HEK293 (cell line): ENCODE measurements around the gene DLX3.

Experiments
- CTCF ChIA-PET: fragments of 350-600 bp; formaldehyde crosslinking; extraction: SDS; loops from one replicate; lab custom pipeline; 2021; ENCODE audit warnings: antibody characterized with exemption; lab: Yijun Ruan, JAX
- POLR2A ChIA-PET: fragments of 300-600 bp; formaldehyde crosslinking; extraction: SDS; loops from one replicate; lab custom pipeline; 2020; ENCODE audit warnings: antibody characterized with exemption, inconsistent platforms; lab: Yijun Ruan, JAX
- H3K27ac ChIP-seq: fragments of 200-500 bp; sonication (Bioruptor generic); 2 replicates; pipeline ENCODE4 v1.5.1; 2014; ENCODE audit warnings: low read depth, low read length, control low read depth, inconsistent platforms; ENCODE audit errors: extremely low read depth
- H3K36me3 ChIP-seq, 2 experiments: fragments of 200-500 bp in 1 of 2; sonication (Bioruptor generic) in 1 of 2; 1 replicate in 1 of 2; 2 replicates in 1 of 2; pipeline ENCODE4 v1.5.1; 2014 to 2017; ENCODE audit warnings: inconsistent platforms in 2 of 2, low read length in 2 of 2; ENCODE audit not compliant: control insufficient read depth in 2 of 2, insufficient read depth in 1 of 2
- H3K4me1 ChIP-seq: fragments of 200-500 bp; sonication (Bioruptor generic); 2 replicates; pipeline ENCODE4 v1.5.1; 2014; ENCODE audit warnings: mild to moderate bottlenecking, low read length, inconsistent platforms; ENCODE audit not compliant: control insufficient read depth, insufficient read depth
- H3K4me3 ChIP-seq: 2 replicates; pipeline ENCODE4 v1.5.1; 2011; ENCODE audit warnings: low read depth, mild to moderate bottlenecking, control low read depth, low read length, moderate library complexity
- H3K9me3 ChIP-seq: fragments of 200-500 bp; sonication (Bioruptor generic); 2 replicates; pipeline ENCODE4 v1.5.1; 2014; ENCODE audit warnings: low read depth, low read length, inconsistent platforms; ENCODE audit not compliant: control insufficient read depth, insufficient read depth
- EGR2 ChIP-seq: fragments of 450-650 bp; formaldehyde crosslinking; IDR thresholded peaks from 2 replicates; pipeline ENCODE4 v1.5.1; 2016; ENCODE audit warnings: low read depth, missing biosample characterization, missing genetic modification characterization
- GFI1B ChIP-seq: fragments of 450-650 bp; formaldehyde crosslinking; IDR thresholded peaks from 2 replicates; pipeline ENCODE4 v1.5.1; 2016; ENCODE audit warnings: missing biosample characterization, missing genetic modification characterization
- OSR2 ChIP-seq: fragments of 450-650 bp; formaldehyde crosslinking; IDR thresholded peaks from 2 replicates; pipeline ENCODE4 v1.5.1; 2016; ENCODE audit warnings: missing biosample characterization, missing genetic modification characterization
- SETDB1 ChIP-seq: IDR thresholded peaks from one replicate; pipeline ENCODE4 v1.6.1; 2017; ENCODE audit warnings: mild to moderate bottlenecking, low read length, moderate library complexity, mixed read lengths; ENCODE audit not compliant: insufficient read length
- ZBTB49 ChIP-seq: fragments of 450-650 bp; formaldehyde crosslinking; IDR thresholded peaks from 2 replicates; pipeline ENCODE4 v1.5.1; 2016; ENCODE audit warnings: missing biosample characterization, missing genetic modification characterization, low read depth
- ZFHX2 ChIP-seq: fragments of 450-650 bp; formaldehyde crosslinking; conservative IDR thresholded peaks from 2 replicates; pipeline ENCODE4 v1.5.1; 2016; ENCODE audit warnings: missing biosample characterization, missing genetic modification characterization
- ZNF10 ChIP-seq: fragments of 450-650 bp; formaldehyde crosslinking; IDR thresholded peaks from 2 replicates; pipeline ENCODE4 v1.5.1; 2017; ENCODE audit warnings: missing biosample characterization, missing genetic modification characterization
- ZNF174 ChIP-seq: fragments of 450-650 bp; formaldehyde crosslinking; IDR thresholded peaks from 2 replicates; pipeline ENCODE4 v1.5.0; 2017; ENCODE audit warnings: missing biosample characterization, mild to moderate bottlenecking, missing genetic modification characterization
- ZNF202 ChIP-seq: fragments of 450-650 bp; formaldehyde crosslinking; IDR thresholded peaks from 2 replicates; pipeline ENCODE4 v1.5.1; 2016; ENCODE audit warnings: missing biosample characterization, missing genetic modification characterization, borderline replicate concordance
- ZNF211 ChIP-seq: fragments of 450-650 bp; formaldehyde crosslinking; IDR thresholded peaks from 2 replicates; pipeline ENCODE4 v1.5.1; 2016; ENCODE audit warnings: low read depth, missing biosample characterization, missing genetic modification characterization
- ZNF274 ChIP-seq, 2 experiments: fragments of 200-500 bp in 1 of 2; fragments of 450-650 bp in 1 of 2; sonication (Bioruptor generic) in 1 of 2; formaldehyde crosslinking in 1 of 2; IDR thresholded peaks; 2 replicates each; pipeline versions ENCODE4 v1.5.1 to v1.6.1; 2014 to 2016; ENCODE audit warnings: borderline replicate concordance in 1 of 2, inconsistent platforms in 1 of 2, low read length in 1 of 2, missing biosample characterization in 1 of 2, missing genetic modification characterization in 1 of 2
- ZNF354C ChIP-seq: fragments of 450-650 bp; formaldehyde crosslinking; IDR thresholded peaks from 2 replicates; pipeline ENCODE4 v1.5.1; 2016; ENCODE audit warnings: missing biosample characterization, missing genetic modification characterization, low read depth, borderline replicate concordance
- ZNF48 ChIP-seq: fragments of 450-650 bp; formaldehyde crosslinking; IDR thresholded peaks from 2 replicates; pipeline ENCODE4 v1.5.1; 2016; ENCODE audit warnings: missing biosample characterization, missing genetic modification characterization
- ZNF501 ChIP-seq: fragments of 450-650 bp; formaldehyde crosslinking; IDR thresholded peaks from 2 replicates; pipeline ENCODE4 v1.5.1; 2016; ENCODE audit warnings: missing biosample characterization, missing genetic modification characterization
- ZNF558 ChIP-seq: fragments of 450-650 bp; formaldehyde crosslinking; IDR thresholded peaks from 2 replicates; pipeline ENCODE4 v1.5.1; 2016; ENCODE audit warnings: missing biosample characterization, missing genetic modification characterization
- ZNF600 ChIP-seq: fragments of 450-650 bp; formaldehyde crosslinking; IDR thresholded peaks from 2 replicates; pipeline ENCODE4 v1.5.1; 2016; ENCODE audit warnings: missing biosample characterization, missing genetic modification characterization
- ZNF654 ChIP-seq: fragments of 450-650 bp; formaldehyde crosslinking; IDR thresholded peaks from 2 replicates; pipeline ENCODE4 v1.5.1; 2016; ENCODE audit warnings: low read depth, missing biosample characterization, missing genetic modification characterization
- ZNF701 ChIP-seq: fragments of 450-650 bp; formaldehyde crosslinking; IDR thresholded peaks from 2 replicates; pipeline ENCODE4 v1.5.1; 2016; ENCODE audit warnings: missing biosample characterization, missing genetic modification characterization
- ZNF704 ChIP-seq: fragments of 450-650 bp; formaldehyde crosslinking; IDR thresholded peaks from 2 replicates; pipeline ENCODE4 v1.5.1; 2016; ENCODE audit warnings: missing biosample characterization, missing genetic modification characterization
- ZNF792 ChIP-seq: fragments of 450-650 bp; formaldehyde crosslinking; IDR thresholded peaks from 2 replicates; pipeline ENCODE4 v1.5.1; 2016; ENCODE audit warnings: missing biosample characterization, missing genetic modification characterization
- ZNF830 ChIP-seq: fragments of 450-650 bp; IDR thresholded peaks from 2 replicates; pipeline ENCODE4 v1.5.0; 2018; ENCODE audit warnings: missing biosample characterization, missing genetic modification characterization, low read depth, mild to moderate bottlenecking, moderate library complexity
- ZSCAN16 ChIP-seq: fragments of 450-650 bp; formaldehyde crosslinking; IDR thresholded peaks from 2 replicates; pipeline ENCODE4 v1.5.1; 2016; ENCODE audit warnings: missing biosample characterization, missing genetic modification characterization
- ZSCAN4 ChIP-seq: fragments of 450-650 bp; formaldehyde crosslinking; IDR thresholded peaks from 2 replicates; pipeline ENCODE4 v1.5.1; 2017; ENCODE audit warnings: missing biosample characterization, missing genetic modification characterization

Gene DLX3

GRCh38 chr17:49993423-49994060 is 1.5 kb downstream of the DLX3 start:
- H3K4me3 ChIP-seq = peak overlapping the region; percentile 12
- POLR2A ChIA-PET = interaction anchor here (0.7 kb wide), 1 partner anchor 10 kb away, joined by 14 read pairs; no protein-coding TSS in a partner anchor
- no peak overlapping the region for H3K27ac ChIP-seq
- TF ChIP-seq ZNF48 (tag by site-specific recombination) = no peak
- H3K36me3 ChIP-seq = no peaks in the 10 kb centered on the region
- H3K4me1 ChIP-seq = peaks cover 4% of the 10 kb centered on the region
- CTCF ChIA-PET = interaction anchor here (1.0 to 9.8 kb wide), 4 partner anchors 27 to 133 kb away, joined by 3 to 526 read pairs (median 100); no protein-coding TSS in a partner anchor
- H3K9me3 ChIP-seq = no peaks in the 10 kb centered on the region

GRCh38 chr17:49992933-49993422 is 2.0 kb downstream of the DLX3 start:
- H3K9me3 ChIP-seq = no peaks in the 10 kb centered on the region
- CTCF ChIA-PET = interaction anchor here (1.0 to 9.8 kb wide), 4 partner anchors 26 to 133 kb away, joined by 3 to 196 read pairs (median 35); no protein-coding TSS in a partner anchor
- H3K36me3 ChIP-seq = no peaks in the 10 kb centered on the region
- TF ChIP-seq ZNF654 (tag by site-specific recombination) (no peak), ZNF174 (no peak), ZFHX2 (tag by site-specific recombination) (no peak), ZNF600 (tag by site-specific recombination) (peak; percentile 56; the same call in 1 of the 2 replicates), ZNF701 (tag by site-specific recombination) (no peak), ZNF211 (tag by site-specific recombination) (no peak), ZNF704 (tag by site-specific recombination) (no peak), ZSCAN4 (tag by site-specific recombination) (no peak)
- peaks cover 4% of the 10 kb centered on the region for H3K4me1 ChIP-seq
- POLR2A ChIA-PET = no interaction called here
- H3K4me3 ChIP-seq = no peak overlapping the region
- H3K27ac ChIP-seq = no peak overlapping the region

- CTCF ChIA-PET = interaction anchor here (1.0 to 7.9 kb wide), 3 partner anchors 26 to 132 kb away, joined by 3 to 67 read pairs (median 3); no protein-coding TSS in a partner anchor
- no peak for TF ChIP-seq ZNF274 (IDR thresholded peaks at IDR 0.05; ENCODE audit: low read length)
- TF ChIP-seq ZNF274 (tag by site-specific recombination; IDR thresholded peaks at IDR 0.05; ENCODE audit: borderline replicate concordance) = no peak
- no peak for TF ChIP-seq ZNF558 (tag by site-specific recombination)
- no peak for TF ChIP-seq ZNF501 (tag by site-specific recombination)
- no peak for TF ChIP-seq OSR2
- TF ChIP-seq SETDB1 = no peak
- TF ChIP-seq ZNF354C (tag by site-specific recombination) = no peak
- TF ChIP-seq ZBTB49 (tag by site-specific recombination) = no peak
- no peak for TF ChIP-seq ZNF704 (tag by site-specific recombination)
- no peak for TF ChIP-seq ZNF174
- TF ChIP-seq GFI1B (tag by site-specific recombination) = no peak
- no peak for TF ChIP-seq ZNF10 (tag by site-specific recombination)
- peak; percentile 68; the same call in 1 of the 2 replicates for TF ChIP-seq EGR2 (tag by site-specific recombination)
- TF ChIP-seq ZSCAN16 (tag by site-specific recombination) = no peak
- no peak for TF ChIP-seq ZNF792 (tag by site-specific recombination)
- no peak for TF ChIP-seq ZNF830 (tag by site-specific recombination)
- no peak for TF ChIP-seq ZNF202
Observed at GRCh38 chr17:49992191-49992932, 2.7 kb downstream of the DLX3 start.

More at GRCh38 chr17:49992191-49992932, 2.7 kb downstream of the DLX3 start:
- no peaks in the 10 kb centered on the region for H3K36me3 ChIP-seq
- no peak overlapping the region for H3K4me3 ChIP-seq
- POLR2A ChIA-PET = no interaction called here
- H3K4me1 ChIP-seq = peaks cover 4% of the 10 kb centered on the region
- no peaks in the 10 kb centered on the region for H3K9me3 ChIP-seq
- no peak overlapping the region for H3K27ac ChIP-seq
